Measurements from ENCODE around the gene PMS2. TPM values are rescaled to one million over a fixed set of nuclear protein-coding genes. Genes with fewer than 3 reads are reported as not detected.

The PMS2 gene
- total and polyA plus RNA-seq, 2 experiments from 2014 or later: 5.2 to 15.6 TPM

DNA sequence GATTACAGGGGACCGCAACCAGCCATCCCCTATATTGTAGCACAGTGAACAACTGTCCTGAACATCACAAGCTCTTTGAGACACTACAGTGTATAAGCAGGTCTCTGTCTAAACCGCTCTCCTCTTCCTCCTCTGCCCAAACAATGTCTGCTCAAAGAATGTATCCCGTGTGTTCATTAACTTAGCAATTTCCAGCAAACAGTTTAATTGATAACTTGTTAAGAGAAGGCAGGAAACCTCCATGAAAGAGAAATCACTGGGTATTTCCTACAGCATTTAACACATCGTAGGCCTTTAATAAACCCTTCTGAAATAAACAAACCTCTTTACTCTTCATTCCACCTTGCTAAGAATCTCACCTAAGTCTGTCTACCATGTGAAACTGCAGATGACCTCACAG is 1.5 kb downstream of the PMS2 start (continued):
- TF ChIP-seq, protein P1, sequence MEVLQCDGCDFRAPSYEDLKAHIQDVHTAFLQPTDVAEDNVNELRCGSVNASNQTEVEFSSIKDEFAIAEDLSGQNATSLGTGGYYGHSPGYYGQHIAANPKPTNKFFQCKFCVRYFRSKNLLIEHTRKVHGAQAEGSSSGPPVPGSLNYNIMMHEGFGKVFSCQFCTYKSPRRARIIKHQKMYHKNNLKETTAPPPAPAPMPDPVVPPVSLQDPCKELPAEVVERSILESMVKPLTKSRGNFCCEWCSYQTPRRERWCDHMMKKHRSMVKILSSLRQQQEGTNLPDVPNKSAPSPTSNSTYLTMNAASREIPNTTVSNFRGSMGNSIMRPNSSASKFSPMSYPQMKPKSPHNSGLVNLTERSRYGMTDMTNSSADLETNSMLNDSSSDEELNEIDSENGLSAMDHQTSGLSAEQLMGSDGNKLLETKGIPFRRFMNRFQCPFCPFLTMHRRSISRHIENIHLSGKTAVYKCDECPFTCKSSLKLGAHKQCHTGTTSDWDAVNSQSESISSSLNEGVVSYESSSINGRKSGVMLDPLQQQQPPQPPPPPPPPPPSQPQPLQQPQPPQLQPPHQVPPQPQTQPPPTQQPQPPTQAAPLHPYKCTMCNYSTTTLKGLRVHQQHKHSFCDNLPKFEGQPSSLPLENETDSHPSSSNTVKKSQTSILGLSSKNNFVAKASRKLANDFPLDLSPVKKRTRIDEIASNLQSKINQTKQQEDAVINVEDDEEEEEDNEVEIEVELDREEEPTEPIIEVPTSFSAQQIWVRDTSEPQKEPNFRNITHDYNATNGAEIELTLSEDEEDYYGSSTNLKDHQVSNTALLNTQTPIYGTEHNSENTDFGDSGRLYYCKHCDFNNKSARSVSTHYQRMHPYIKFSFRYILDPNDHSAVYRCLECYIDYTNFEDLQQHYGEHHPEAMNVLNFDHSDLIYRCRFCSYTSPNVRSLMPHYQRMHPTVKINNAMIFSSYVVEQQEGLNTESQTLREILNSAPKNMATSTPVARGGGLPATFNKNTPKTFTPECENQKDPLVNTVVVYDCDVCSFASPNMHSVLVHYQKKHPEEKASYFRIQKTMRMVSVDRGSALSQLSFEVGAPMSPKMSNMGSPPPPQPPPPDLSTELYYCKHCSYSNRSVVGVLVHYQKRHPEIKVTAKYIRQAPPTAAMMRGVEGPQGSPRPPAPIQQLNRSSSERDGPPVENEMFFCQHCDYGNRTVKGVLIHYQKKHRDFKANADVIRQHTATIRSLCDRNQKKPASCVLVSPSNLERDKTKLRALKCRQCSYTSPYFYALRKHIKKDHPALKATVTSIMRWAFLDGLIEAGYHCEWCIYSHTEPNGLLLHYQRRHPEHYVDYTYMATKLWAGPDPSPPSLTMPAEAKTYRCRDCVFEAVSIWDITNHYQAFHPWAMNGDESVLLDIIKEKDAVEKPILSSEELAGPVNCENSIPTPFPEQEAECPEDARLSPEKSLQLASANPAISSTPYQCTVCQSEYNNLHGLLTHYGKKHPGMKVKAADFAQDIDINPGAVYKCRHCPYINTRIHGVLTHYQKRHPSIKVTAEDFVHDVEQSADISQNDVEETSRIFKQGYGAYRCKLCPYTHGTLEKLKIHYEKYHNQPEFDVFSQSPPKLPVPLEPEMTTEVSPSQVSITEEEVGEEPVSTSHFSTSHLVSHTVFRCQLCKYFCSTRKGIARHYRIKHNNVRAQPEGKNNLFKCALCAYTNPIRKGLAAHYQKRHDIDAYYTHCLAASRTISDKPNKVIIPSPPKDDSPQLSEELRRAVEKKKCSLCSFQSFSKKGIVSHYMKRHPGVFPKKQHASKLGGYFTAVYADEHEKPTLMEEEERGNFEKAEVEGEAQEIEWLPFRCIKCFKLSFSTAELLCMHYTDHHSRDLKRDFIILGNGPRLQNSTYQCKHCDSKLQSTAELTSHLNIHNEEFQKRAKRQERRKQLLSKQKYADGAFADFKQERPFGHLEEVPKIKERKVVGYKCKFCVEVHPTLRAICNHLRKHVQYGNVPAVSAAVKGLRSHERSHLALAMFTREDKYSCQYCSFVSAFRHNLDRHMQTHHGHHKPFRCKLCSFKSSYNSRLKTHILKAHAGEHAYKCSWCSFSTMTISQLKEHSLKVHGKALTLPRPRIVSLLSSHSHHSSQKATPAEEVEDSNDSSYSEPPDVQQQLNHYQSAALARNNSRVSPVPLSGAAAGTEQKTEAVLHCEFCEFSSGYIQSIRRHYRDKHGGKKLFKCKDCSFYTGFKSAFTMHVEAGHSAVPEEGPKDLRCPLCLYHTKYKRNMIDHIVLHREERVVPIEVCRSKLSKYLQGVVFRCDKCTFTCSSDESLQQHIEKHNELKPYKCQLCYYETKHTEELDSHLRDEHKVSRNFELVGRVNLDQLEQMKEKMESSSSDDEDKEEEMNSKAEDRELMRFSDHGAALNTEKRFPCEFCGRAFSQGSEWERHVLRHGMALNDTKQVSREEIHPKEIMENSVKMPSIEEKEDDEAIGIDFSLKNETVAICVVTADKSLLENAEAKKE (CRISPR knock-in tag; IDR thresholded peaks at IDR 0.05): no peak
- TF ChIP-seq, protein P2, sequence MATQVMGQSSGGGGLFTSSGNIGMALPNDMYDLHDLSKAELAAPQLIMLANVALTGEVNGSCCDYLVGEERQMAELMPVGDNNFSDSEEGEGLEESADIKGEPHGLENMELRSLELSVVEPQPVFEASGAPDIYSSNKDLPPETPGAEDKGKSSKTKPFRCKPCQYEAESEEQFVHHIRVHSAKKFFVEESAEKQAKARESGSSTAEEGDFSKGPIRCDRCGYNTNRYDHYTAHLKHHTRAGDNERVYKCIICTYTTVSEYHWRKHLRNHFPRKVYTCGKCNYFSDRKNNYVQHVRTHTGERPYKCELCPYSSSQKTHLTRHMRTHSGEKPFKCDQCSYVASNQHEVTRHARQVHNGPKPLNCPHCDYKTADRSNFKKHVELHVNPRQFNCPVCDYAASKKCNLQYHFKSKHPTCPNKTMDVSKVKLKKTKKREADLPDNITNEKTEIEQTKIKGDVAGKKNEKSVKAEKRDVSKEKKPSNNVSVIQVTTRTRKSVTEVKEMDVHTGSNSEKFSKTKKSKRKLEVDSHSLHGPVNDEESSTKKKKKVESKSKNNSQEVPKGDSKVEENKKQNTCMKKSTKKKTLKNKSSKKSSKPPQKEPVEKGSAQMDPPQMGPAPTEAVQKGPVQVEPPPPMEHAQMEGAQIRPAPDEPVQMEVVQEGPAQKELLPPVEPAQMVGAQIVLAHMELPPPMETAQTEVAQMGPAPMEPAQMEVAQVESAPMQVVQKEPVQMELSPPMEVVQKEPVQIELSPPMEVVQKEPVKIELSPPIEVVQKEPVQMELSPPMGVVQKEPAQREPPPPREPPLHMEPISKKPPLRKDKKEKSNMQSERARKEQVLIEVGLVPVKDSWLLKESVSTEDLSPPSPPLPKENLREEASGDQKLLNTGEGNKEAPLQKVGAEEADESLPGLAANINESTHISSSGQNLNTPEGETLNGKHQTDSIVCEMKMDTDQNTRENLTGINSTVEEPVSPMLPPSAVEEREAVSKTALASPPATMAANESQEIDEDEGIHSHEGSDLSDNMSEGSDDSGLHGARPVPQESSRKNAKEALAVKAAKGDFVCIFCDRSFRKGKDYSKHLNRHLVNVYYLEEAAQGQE (IDR thresholded peaks at IDR 0.05; ENCODE audit: unreplicated experiment): no peak
- TF ChIP-seq NANOG (IDR thresholded peaks at IDR 0.05; ENCODE audit: borderline replicate concordance): no peak
- no peak for TF ChIP-seq EZH2phosphoT487 (IDR thresholded peaks at IDR 0.05; ENCODE audit: unreplicated experiment)
- TF ChIP-seq JUNB (IDR thresholded peaks at IDR 0.05; ENCODE audit: unreplicated experiment): no peak
- TF ChIP-seq STAT1 (IDR thresholded peaks at IDR 0.05; ENCODE audit: unreplicated experiment): no peak
- TF ChIP-seq, protein P3, sequence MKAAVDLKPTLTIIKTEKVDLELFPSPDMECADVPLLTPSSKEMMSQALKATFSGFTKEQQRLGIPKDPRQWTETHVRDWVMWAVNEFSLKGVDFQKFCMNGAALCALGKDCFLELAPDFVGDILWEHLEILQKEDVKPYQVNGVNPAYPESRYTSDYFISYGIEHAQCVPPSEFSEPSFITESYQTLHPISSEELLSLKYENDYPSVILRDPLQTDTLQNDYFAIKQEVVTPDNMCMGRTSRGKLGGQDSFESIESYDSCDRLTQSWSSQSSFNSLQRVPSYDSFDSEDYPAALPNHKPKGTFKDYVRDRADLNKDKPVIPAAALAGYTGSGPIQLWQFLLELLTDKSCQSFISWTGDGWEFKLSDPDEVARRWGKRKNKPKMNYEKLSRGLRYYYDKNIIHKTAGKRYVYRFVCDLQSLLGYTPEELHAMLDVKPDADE (IDR thresholded peaks at IDR 0.05): no peak
